GM21786 (cell line): ENCODE results near the gene NIPAL4.
"Not testable (repeated sequence)": the region's sequence is repeated elsewhere in the genome, so short reads cannot be mapped to it uniquely, and the experiment has no call there.

Experiments used
- ATAC-seq: cut with Tn5 transposase; IDR thresholded peaks from one replicate; pipeline ENCODE4 v1.9.1; 2021; ENCODE audit not compliant: unreplicated experiment

NIPAL4 gene

DNA sequence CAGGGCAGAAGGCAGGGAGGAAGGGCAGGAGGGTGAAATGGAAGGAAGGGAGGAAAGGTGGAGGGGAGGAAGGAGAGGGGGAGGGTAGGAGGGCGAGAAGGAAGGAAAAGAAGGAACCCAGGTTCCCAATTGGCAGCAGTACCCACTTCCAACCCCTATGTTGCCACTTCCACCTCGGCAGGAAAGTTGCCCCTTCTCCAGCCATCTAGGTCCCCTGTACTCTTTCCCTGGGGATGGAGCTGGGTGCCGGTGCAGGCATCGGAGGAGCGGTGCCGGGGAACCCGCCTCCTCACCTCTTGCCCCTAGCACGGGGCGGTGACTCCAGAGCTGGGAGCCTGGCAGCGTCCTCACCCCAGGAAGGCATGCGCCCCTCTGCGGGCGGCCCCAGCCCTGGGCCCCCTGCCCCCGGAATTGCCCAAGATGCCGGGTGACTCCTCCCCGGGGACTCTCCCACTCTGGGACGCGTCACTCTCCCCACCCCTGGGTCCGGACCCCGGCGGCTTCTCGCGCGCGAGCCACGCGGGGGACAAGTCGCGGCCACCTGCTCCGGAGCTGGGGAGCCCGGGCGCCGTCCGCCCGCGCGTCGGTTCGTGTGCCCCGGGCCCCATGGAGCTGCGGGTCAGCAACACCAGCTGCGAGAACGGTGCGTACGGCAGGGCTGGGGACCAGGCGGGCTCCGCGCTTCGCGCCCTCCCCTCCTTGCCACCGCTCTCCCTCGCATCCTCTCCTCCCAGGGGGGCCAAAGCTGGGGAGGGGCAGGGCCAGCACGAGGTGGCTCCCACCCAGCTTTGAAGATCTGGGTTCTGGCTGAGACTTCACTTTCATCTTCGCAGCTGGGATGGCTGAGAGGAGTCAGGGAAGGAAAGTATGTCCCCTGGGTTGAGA lies at the start of gene NIPAL4:
Gene NIPAL4, plus strand, starts transcription at position 499 of the 885 bp plus-strand sequence. Its CDS starts 108 bp downstream, at position 607.
- no peak for ATAC-seq

- ATAC-seq: no peak
Observed at GRCh38 chr5:157415838-157416237, 44.2 kb upstream of the NIPAL4 start.

- ATAC-seq: not testable (repeated sequence)
Observed at GRCh38 chr5:157419521-157419920, 40.5 kb upstream of the NIPAL4 start.

DNA sequence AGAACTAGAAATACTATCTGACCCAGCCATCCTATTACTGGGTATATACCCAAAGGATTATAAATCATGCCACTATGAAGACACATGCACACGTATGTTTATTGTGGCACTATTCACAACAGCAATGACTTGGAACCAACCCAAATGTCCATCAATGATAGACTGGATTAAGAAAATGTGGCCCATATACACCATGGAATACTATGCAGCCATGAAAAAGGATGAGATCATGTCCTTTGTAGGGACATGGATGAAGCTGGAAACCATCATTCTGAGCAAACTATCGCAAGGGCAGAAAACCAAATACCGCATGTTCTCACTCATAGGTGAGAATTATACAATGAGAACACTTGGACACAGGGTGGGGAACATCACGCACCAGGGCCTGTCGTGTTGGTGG lies 30.1 kb upstream of the NIPAL4 start:
- ATAC-seq: not testable (repeated sequence)

- ATAC-seq: peak; percentile 58
Observed at GRCh38 chr5:157431544-157432200, 28.3 kb upstream of the NIPAL4 start.

- no peak for ATAC-seq
Observed at GRCh38 chr5:157434096-157434495, 25.9 kb upstream of the NIPAL4 start.

- no peak for ATAC-seq
Observed at GRCh38 chr5:157443041-157443549, 16.9 kb upstream of the NIPAL4 start.

DNA sequence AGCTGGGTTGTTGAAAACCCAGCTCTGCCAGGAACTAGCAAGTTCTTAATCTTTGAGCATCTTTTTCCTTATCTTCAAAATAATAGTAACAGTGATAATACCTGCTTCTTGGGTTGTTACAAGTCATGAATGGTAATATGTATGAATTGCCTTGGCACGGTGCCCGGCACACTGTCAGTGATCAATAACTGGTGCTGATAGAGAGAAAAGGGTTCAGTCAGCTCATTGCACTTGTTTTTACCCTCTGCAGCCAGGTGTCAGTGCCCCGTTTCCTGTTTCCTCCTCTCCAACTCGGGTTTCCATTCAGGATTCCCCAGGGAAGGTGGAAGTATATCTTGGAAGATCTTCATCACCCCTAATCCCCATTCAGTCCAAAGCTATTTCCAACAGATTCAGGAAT lies 15.8 kb upstream of the NIPAL4 start:
- no peak for ATAC-seq

- ATAC-seq: no peak
Observed at GRCh38 chr5:157445745-157446411, 14.1 kb upstream of the NIPAL4 start.

GRCh38 chr5:157446412-157446935 lies 13.5 kb upstream of the NIPAL4 start:
- no peak for ATAC-seq

DNA sequence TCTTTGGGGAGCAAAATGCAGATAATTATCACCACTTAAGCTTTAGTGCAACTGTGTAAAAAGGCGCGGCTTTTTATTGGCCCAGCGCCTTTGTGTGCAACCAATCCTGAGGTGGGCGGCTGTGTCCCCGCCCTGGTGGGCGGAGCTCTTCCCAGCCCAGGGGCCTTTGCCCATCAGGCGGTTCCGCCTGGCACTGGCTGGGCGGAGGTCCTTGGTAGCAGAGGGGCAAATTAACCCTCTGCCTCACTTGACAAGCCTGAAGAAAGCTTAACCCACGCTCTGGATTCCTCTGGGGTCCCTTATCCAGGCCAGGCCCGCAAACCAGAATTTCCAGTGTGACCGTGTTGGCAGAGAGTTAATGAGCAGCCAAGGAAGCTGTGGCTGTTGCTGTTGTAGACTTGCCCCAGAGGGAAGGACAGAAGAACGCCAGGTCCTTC lies 12.8 kb upstream of the NIPAL4 start:
- ATAC-seq: no peak

- no peak for ATAC-seq
Observed at GRCh38 chr5:157449011-157449723, 10.8 kb upstream of the NIPAL4 start.

DNA sequence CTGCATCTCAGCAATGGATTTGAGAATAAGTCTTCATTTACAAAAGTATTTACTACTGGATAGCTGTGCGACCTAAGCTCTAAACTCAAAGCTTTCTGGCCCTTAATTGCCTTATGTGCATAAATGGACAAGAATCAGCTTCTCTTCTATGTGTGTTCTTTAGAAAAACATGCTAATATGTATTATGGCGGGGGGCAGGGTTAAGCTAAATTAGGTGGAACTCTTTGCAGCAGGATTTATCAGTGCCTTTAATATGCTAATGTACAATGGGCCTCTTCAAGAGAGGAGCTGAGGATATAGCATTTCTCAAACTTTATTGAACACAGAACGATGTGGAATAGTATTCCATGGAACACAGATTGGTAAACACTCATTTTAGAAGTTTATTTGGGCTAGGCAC lies 10.0 kb upstream of the NIPAL4 start:
- ATAC-seq: no peak

DNA sequence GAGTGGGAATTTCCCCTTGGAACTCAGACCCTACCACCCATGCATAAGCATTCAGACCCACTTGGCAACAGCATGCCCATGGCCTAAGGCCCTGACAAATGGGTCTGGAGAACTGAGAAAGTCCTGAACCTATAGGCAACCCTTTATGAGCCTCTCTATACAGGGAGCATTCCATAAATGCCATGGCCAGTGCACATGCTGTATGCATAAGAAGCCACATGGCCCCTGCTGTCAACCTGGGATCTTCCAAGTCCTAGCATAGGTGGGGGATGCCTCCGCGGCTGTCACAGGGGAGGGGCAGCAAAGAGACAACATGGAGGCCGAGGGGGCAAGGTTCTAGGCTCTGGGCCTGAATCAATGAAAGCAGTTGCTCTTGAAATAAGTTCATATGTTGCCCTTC lies 8.2 kb upstream of the NIPAL4 start:
- ATAC-seq: no peak

DNA sequence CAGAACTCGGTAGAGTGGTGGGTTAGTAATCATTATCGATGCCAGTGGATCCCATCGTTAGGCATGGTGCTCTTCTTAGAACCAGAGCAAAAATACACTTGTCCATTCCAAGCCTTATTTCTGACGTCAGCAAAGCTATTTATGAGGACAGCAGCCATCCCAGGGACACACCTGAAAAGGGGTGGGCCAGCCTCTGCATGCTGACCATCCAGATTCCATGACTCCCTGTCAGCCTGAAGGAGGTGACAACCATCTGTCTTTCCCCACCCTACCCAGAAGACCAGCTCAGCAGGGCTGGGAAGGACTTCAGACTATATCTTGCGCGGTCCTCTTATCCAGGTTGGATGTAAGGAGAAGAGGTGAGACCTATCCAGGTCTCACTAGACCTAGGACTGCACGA lies 5.7 kb upstream of the NIPAL4 start:
- ATAC-seq: no peak

GRCh38 chr5:157455057-157455456 lies 5.0 kb upstream of the NIPAL4 start:
- ATAC-seq: no peak

- ATAC-seq: no peak
Observed at GRCh38 chr5:157456301-157456700, 3.7 kb upstream of the NIPAL4 start.

GRCh38 chr5:157457391-157457790 lies 2.6 kb upstream of the NIPAL4 start:
- no peak for ATAC-seq

DNA sequence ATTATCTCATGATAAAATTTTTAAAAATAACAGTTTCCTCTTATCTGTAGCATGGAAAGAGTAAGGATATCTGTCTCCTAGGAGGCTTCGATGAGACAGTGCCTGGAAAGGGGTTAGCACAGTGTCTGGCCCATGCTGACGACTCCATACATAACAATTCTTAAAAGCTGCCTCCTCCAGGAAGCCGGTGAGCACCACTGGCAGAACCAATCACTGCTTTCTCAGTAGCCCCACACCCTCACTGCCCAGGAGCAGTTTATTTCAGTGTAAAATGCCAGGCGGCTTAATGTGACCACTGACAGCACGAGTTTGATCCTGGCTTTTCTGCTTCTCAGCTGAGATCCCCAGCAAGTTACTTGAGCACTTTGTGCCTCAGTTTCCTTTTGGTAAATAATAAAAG lies 1.2 kb upstream of the NIPAL4 start:
- ATAC-seq: no peak

DNA sequence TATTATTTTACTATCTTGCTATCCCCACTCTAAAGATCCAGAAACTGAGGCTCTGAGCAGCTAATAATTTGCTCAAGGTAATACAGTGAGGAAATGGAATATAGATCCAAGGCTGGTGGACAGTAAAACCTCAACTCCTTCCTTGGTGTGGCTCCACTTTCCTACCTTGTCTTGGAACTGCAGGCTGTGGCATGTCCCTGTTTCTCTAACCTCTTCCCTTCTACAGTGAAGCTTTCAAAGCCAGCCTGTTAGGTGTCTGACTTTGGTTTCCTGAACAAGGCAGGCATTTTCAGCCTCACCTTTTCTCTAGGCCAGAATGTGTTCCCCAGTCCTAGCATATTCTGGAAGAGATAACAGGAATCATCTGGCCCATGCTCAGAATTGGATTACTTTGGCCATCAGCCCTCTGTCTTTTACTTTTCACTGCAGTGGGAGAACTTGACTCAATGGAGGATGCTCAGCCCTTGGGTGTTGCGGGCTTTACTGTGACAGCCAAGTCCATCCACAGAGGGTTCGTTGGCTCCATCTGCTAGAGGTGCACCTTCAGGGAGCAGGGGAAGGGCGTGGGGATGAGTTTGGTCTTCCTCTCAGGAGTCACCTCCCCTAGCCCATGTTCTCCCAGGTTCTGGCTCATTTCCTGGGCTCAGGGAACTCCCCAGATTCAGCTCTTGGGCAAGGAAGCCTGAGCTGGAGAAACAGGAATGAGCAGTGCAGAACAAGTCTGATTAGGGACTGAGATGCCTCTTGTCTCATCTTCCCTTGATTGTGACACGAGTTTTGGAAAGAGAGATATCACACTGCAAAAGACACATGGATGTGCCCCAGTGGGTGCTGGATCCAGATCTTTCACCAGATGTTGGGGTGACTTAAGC lies 1.1 kb downstream of the NIPAL4 start:
- no peak for ATAC-seq
